K562 (cell line): ENCODE results near the gene SLC2A8. TPM values are rescaled to one million over a fixed set of nuclear protein-coding genes. Genes with fewer than 3 reads are reported as not detected.

ENCODE experiments used
- ATAC-seq: fragments of 200-7000 bp; cut with Tn5 transposase; 3 replicates; pipeline ENCODE4 v1.9.1; 2020; ENCODE audit warnings: moderate library complexity
- BruUV-seq: library from RNA; stranded (reverse); fragments of 400-500 nt; replicated peaks from 2 replicates; lab custom pipeline; 2021; lab: Mats Ljungman, UMichigan
- CTCF ChIA-PET: fragments of 300-600 bp; formaldehyde crosslinking; extraction: SDS; loops from one replicate; lab custom pipeline; 2021; ENCODE audit warnings: low intra/inter-chr PET ratio; lab: Yijun Ruan, JAX
- POLR2A ChIA-PET: fragments of 300-600, 350-650 bp; sonication (Branson Sonifier 250); formaldehyde crosslinking; extraction: SDS; loops from one replicate; lab custom pipeline; 2021; ENCODE audit warnings: antibody characterized with exemption, inconsistent platforms; lab: Yijun Ruan, JAX
- DNase-seq, 4 experiments: peaks; one replicate each; pipeline versions ENCODE4 v3.0.0 to v3.0.0-alpha.2; 2011 to 2018; ENCODE audit warnings: low spot score in 3 of 4, mixed read lengths in 3 of 4; ENCODE audit errors: extremely low read depth in 1 of 4
- FAIRE-seq: peaks from 2 replicates; lab custom pipeline; 2011; peaks lifted over from hg19 to GRCh38; lab: Jason Lieb, UNC
- H2AFZ ChIP-seq: 2 replicates; pipeline ENCODE4 v1.6.0; 2011; ENCODE audit warnings: low read depth, low read length, control low read depth, inconsistent platforms
- H3K27ac ChIP-seq: fragments of 200-600 bp; 3 replicates; pipeline ENCODE4 v1.8.0; 2011; ENCODE audit warnings: low read depth, mild to moderate bottlenecking, control low read depth, inconsistent platforms, low read length, moderate library complexity, mixed read lengths; ENCODE audit errors: extremely low read depth
- H3K27me3 ChIP-seq, 2 experiments: fragments of 300-600 bp in 1 of 2; 2 replicates in 1 of 2; 3 replicates in 1 of 2; pipeline versions ENCODE4 v1.6.0 to v1.8.0; 2011; ENCODE audit warnings: inconsistent platforms in 2 of 2, low read length in 2 of 2, mild to moderate bottlenecking in 1 of 2, mixed read lengths in 1 of 2, moderate library complexity in 1 of 2; ENCODE audit not compliant: control insufficient read depth in 2 of 2, insufficient read depth in 2 of 2
- H3K36me3 ChIP-seq: fragments of 300-600 bp; 3 replicates; pipeline ENCODE4 v1.8.0; 2011; ENCODE audit warnings: mild to moderate bottlenecking, low read length, inconsistent platforms; ENCODE audit not compliant: control insufficient read depth, insufficient read depth
- H3K4me1 ChIP-seq, 2 experiments: fragments of 200-600 bp in 1 of 2; replicated peaks in 1 of 2; 2 replicates in 1 of 2; 3 replicates in 1 of 2; pipeline versions ENCODE4 v1.5.1 to v1.8.0; 2011; ENCODE audit warnings: inconsistent platforms in 2 of 2, low read length in 2 of 2, mild to moderate bottlenecking in 1 of 2, mixed read lengths in 1 of 2, moderate library complexity in 1 of 2; ENCODE audit not compliant: control insufficient read depth in 2 of 2, insufficient read depth in 2 of 2
- H3K4me2 ChIP-seq: 2 replicates; pipeline ENCODE4 v1.6.1; 2011; ENCODE audit warnings: low read length, control low read depth, inconsistent platforms, mixed read lengths; ENCODE audit not compliant: insufficient read depth
- H3K4me3 ChIP-seq: fragments of 200-600 bp; sonication (generic), shearing (Covaris generic); 2 replicates; pipeline ENCODE4 v1.5.1; 2016; ENCODE audit warnings: control low read depth, inconsistent platforms
- H3K79me2 ChIP-seq: fragments of 200-600 bp; 3 replicates; pipeline ENCODE4 v1.8.0; 2011; ENCODE audit warnings: low read length, inconsistent platforms; ENCODE audit not compliant: control insufficient read depth, insufficient read depth
- H3K9ac ChIP-seq, 2 experiments: 2 replicates each; pipeline versions ENCODE4 v1.6.0 to v1.6.1; 2011; ENCODE audit warnings: low read depth in 2 of 2, low read length in 2 of 2, control low read depth in 1 of 2, inconsistent platforms in 1 of 2, mild to moderate bottlenecking in 1 of 2, mixed read lengths in 1 of 2; ENCODE audit not compliant: insufficient read depth in 1 of 2
- H3K9me1 ChIP-seq: one replicate; pipeline ENCODE4 v1.6.0; 2011; ENCODE audit warnings: inconsistent platforms, mild to moderate bottlenecking, low read length, moderate library complexity; ENCODE audit not compliant: control insufficient read depth, insufficient read depth
- H3K9me3 ChIP-seq: replicated peaks from 2 replicates; pipeline ENCODE4 v1.5.1; 2011; ENCODE audit warnings: low read depth, low read length, inconsistent platforms; ENCODE audit not compliant: control insufficient read depth, insufficient read depth
- H4K20me1 ChIP-seq: replicated peaks from 2 replicates; pipeline ENCODE4 v1.6.1; 2011; ENCODE audit warnings: low read length, inconsistent platforms, mixed read lengths; ENCODE audit not compliant: control insufficient read depth, insufficient read depth
- ATF7 ChIP-seq: fragments of 450-650 bp; IDR thresholded peaks from 2 replicates; pipeline ENCODE4 v1.7.1; 2014; ENCODE audit warnings: mild to moderate bottlenecking, moderate library complexity
- COPS2 ChIP-seq: fragments of 450-650 bp; conservative IDR thresholded peaks from 2 replicates; pipeline ENCODE4 v1.6.1; 2016; ENCODE audit warnings: mild to moderate bottlenecking, moderate library complexity
- HBP1 ChIP-seq: fragments of 450-650 bp; formaldehyde crosslinking; IDR thresholded peaks from 2 replicates; pipeline ENCODE4 v1.4.0; 2022; ENCODE audit warnings: missing genetic modification characterization
- MITF ChIP-seq: IDR thresholded peaks from 2 replicates; pipeline ENCODE4 v1.6.1; 2014; ENCODE audit warnings: antibody characterized with exemption
- MTA3 ChIP-seq: fragments of 450-650 bp; formaldehyde crosslinking; IDR thresholded peaks from 2 replicates; pipeline ENCODE4 v1.6.1; 2017; ENCODE audit warnings: mild to moderate bottlenecking, borderline replicate concordance
- ZNF407 ChIP-seq: fragments of 450-650 bp; IDR thresholded peaks from 2 replicates; pipeline ENCODE4 v1.6.1; 2016; ENCODE audit warnings: low read depth
- ZNF583 ChIP-seq: fragments of 250-450 bp; sonication (Bioruptor Pico); IDR thresholded peaks from 2 replicates; pipeline ENCODE4 v1.4.0; 2020
- WGBS: fragments of 100-300 bp; shearing (Covaris generic); methylation state at CpG from one replicate; pipeline ENCODE4 v1.1.6; 2016; ENCODE audit warnings: low coverage, mixed read lengths; ENCODE audit not compliant: insufficient coverage; ENCODE audit errors: missing lambda C conversion rate; 5-methylcytosine and 5-hydroxymethylcytosine counted together
- in situ Hi-C: fragments of 300-500 bp; cut with MboI; formaldehyde crosslinking; loops from 4 replicates; pipeline ENCODE4 v1.15.0; 2018; ENCODE audit warnings: inconsistent platforms, mixed read lengths
- intact Hi-C: fragments of 100-400 bp; cut with micrococcal nuclease; formaldehyde crosslinking; loops from 2 replicates; pipeline ENCODE4 v1.14.2; 2022
- polyA plus RNA-seq, 8 experiments: library from polyadenylated mRNA; depleted of rRNA in 4 of 8; stranded (reverse) in 5 of 8; unstranded in 3 of 8; fragments of >200 nt; fragmentation: Nextera tagmentation in 2 of 8; fragmentation: Illumina TruSeq in 1 of 8; extraction: Ambion mirVana in 2 of 8; extraction: Trizol in 1 of 8; gene quantifications; 2 replicates each; pipeline versions ENCODE4 v1.2.1 to v1.2.3, GENCODE V29; 2011 to 2014; ENCODE audit warnings: inconsistent platforms in 1 of 8, missing spikeins in 1 of 8
- total RNA-seq, 7 experiments: library from RNA; depleted of rRNA in 6 of 7; stranded (reverse); fragments of >200 nt in 6 of 7; fragmentation: Illumina TruSeq in 2 of 7; extraction: Trizol in 2 of 7; gene quantifications; 2 replicates each; pipeline versions ENCODE4 v1.2.1 to v1.2.3, GENCODE V29; 2011 to 2021; ENCODE audit warnings: low replicate concordance in 1 of 7

The SLC2A8 gene
- total and polyA plus RNA-seq, 9 of the 15 experiments (the other 6 are each of a cell fraction or from before 2014, with no cell fraction given): 0.13 to 12.9 (median 5.2) TPM

GRCh38 chr9:127388037-127388855 lies 8.7 kb upstream of the SLC2A8 start:
- peaks cover 4% of the 10 kb centered on the region; the same call in 1 of the 2 replicates for H4K20me1 ChIP-seq
- peaks cover 27 to 33% of the 10 kb centered on the region in 2 experiments; a peak in 4 of 5 replicates for H3K27me3 ChIP-seq
- BruUV-seq: no TSS peak
- DNase-seq (peak in 1 of 4 experiments; percentile 18), FAIRE-seq (no peak), ATAC-seq (peak; percentile 83)
- H3K27ac ChIP-seq: no peak overlapping the region
- CTCF ChIA-PET: interaction anchor here (0.7 kb wide), 1 partner anchor 539 kb away, joined by 5 read pairs; no protein-coding TSS in a partner anchor
- H3K4me3 ChIP-seq: no peak overlapping the region
- no peaks in the 10 kb centered on the region for H3K79me2 ChIP-seq
- H3K4me1 ChIP-seq: peaks cover 0 to 4% of the 10 kb centered on the region in 2 experiments; a peak in 1 of 5 replicates
- no peaks in the 10 kb centered on the region for H3K9me3 ChIP-seq
- intact Hi-C loops: no loop called here
- 3% methylated on average over 10 of the region's 10 CpGs for WGBS
- no peak overlapping the region for H3K9ac ChIP-seq
- H3K9me1 ChIP-seq: no peaks in the 10 kb centered on the region
- H3K36me3 ChIP-seq: no peaks in the 10 kb centered on the region
- POLR2A ChIA-PET: interaction anchor here (0.6 kb wide), 1 partner anchor 182 kb away, joined by 3 read pairs; no protein-coding TSS in a partner anchor
- H2AFZ ChIP-seq: no peak overlapping the region
- in situ Hi-C loops: no loop called here
- H3K4me2 ChIP-seq: no peak overlapping the region
- TF ChIP-seq MITF: no peak
- no peak for TF ChIP-seq ZNF407
- no peak for TF ChIP-seq COPS2
- TF ChIP-seq ZNF583 (CRISPR knock-in tag): no peak
- TF ChIP-seq ATF7: peak; percentile 89
- TF ChIP-seq HBP1: no peak
- TF ChIP-seq MTA3: no peak
